T follicular helper cell (primary cell): ENCODE results near the gene KRT80.

ENCODE experiments used
- DNase-seq: peaks from one replicate; pipeline ENCODE4 v3.0.0-alpha.2; 2020; ENCODE audit warnings: low read depth

KRT80 gene

DNA sequence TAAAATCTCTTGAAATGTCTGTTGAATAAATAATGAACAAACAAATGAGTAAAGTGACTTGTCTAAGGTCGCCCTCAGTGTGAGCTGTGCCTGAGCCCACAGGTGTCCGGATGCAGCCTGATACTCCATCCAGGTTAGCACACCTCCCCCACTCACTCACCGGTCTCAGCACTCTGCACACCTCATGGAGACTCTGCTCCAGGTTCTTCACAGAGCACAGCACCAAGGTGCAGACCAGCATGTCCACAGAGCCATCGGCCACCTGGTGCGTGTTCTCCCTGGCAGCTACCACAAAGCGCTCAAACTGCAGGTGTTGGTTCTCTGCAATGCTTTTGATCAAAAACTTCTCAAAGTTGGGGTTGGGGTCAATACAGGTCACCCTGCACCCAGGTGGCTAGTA, 37.1 kb upstream of the KRT80 start:
- no peak for DNase-seq

DNA sequence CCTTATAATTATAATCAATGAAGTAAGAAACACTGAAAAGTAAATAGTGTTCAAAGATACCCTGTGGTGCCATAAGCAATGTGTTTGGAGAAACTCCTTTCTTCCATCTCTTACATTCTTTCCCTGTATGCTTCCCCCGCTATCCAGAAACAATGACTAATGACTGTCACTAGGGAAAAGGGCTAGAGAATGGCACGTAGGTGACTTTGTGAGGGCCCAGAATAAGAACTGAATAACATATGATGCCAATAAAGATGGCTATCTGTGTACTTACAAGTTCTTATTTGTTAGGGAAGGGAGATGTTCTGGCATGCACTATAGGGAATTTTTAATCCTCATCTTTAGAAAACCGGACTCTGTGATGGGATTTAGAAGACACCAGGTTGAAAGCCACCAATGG, 36.6 kb upstream of the KRT80 start:
- DNase-seq: no peak

DNA sequence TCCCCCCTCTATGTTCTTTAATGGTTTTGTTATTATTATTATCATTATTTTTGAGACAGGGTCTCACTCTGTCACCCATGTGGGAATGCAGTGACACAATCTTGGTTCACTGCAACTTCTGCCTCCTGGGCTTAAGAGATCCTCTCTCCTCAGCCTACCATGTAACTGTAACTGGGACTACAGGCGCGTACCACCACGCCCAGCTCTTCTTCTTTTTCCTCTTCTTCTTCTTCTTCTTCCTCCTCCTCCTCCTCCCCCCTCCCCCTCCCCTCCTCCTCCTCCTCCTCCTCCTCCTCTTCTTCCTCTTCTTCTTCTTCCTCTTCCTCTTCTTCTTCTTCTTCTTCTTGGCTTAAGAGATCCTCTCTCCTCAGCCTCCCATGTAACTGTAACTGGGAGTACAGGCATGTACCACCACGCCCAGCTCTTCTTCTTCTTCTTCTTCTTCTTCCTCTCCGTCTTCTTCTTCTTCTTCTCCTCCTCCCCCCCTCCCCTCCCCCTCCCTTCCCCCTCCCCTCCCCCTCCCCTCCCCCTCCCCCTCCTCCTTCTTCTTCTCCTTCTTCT, 35.9 kb upstream of the KRT80 start:
- DNase-seq: no peak

DNA sequence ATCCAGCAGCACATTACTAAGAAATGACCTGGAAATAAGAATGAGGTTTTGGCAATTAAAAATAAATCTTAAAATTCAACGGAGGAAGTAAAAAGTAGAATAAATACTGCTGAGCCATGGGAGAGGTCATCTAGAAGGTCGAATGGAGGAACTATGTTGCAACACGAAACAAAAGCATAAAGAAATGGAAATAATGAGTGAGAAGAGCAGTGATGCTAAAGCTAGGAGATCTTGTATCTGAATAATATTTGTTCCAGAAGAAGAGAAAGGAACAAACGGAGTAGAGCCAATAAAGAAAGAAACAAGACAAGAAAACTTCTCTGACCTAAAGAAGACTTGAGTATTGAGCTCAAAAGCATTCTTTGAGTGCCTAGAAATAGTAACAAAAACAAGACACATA, 34.6 kb upstream of the KRT80 start:
- no peak for DNase-seq

DNA sequence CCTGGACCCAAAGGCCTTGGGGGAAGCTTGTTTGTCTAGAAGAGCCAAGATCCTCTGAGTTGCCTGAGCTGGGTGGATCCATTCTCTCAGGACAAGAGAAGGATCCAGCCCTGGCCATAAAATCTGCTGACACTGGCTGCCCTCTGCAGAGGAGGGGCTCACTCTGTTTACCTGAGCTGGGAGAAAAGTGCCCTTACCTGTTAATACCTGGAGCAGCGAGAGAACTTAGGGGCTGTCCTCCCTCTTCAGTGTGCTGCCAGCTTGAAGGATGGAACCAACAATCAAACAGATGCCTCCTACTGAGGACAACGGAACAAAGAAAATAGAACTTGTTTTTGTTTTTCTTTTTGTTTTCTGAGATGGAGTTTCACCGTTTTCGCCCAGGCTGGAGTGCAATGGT, 33.9 kb upstream of the KRT80 start:
- DNase-seq: no peak

DNA sequence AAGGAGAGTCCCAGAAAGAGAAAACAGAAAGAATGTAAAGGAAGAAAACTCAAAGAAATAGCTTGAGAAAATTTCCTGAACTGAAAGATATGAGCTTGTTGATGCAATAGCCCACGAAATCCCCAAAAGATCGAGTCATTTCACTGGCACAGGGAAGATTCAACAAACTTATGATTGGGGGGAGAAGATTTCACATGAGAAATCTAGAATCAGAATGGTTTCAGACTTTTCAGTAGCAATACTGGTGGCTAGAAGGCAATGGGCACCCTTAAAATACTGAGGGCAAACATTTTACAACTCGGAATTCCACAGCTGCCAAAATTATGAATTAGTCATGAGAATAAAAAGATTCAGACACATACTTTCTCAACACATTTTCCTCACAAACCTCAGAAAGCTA, 32.3 kb upstream of the KRT80 start:
- DNase-seq: no peak

DNA sequence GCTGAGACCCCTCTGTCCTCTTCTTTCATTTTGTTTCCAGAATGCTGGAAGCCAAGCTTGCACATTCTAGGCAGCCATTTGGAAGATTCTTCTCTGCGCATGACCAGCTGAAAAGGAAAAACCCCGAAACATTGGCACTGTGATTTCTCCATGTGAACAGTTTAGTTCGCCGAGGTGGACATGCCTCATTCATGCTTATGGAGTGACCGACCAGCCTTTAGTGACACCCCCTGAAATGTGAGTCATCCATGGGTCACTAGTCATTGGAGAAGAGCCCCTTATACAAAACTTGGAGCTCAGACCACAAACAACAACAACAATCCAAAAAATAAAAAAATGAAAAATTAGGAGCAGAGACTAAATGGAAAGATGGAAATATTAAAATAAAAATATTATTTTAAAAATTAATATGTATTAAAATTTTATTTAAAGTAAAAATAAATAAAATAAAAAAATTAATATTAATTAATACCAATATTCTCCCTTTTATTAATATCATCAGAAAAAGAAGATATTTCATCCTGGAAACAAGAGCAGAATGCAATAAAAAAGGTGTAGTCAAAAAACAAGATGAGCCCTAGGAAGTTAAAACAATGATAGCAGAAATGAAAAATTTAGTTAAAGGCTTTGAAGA, 31.7 kb upstream of the KRT80 start:
- no peak for DNase-seq

DNA sequence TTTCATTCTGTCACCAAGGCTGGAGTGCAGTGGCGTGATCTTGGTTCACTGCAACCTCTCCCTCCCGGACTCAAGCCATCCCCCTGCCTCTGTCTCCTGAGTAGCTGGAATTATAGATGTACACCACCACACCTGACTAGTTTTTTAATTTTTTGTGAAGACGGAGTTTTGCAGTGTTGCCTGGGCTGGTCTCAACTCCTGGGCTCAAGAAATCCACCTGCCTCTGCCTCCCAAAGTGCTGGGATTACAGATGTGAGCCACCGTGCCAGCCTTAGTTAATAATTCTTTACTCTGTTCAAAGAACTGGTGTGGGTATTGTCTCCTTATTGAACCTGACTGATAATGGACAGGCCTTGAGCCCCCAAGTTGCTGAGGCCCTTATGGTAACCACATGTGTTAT, 30.9 kb upstream of the KRT80 start:
- DNase-seq: no peak

DNA sequence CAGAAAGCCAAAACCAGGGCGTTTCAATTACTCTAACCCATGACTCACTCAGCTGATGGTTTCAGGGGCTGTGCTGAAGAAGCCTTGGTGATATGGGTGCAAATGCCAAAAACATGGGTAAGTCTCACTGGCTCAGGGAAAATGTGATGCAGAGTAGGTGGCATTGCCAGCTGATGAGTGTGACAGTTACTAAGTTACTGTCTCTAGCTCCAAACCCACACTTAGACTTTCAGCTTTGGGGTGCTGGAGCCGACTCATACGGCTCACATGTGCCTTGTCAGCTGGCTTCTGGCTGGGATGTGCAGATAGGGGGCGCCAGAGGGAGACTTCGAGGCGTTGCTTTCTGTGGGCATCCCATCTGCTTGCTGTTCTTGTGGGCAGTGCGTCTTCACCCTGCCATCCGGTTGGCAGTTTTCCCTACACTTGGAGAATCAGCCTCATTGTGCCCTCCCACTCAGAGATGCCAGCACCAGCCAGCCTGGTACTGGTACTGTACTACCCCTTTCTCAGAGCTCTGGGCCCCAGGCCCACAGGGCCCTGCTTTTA, 30.2 kb upstream of the KRT80 start:
- DNase-seq: peak; percentile 9

DNA sequence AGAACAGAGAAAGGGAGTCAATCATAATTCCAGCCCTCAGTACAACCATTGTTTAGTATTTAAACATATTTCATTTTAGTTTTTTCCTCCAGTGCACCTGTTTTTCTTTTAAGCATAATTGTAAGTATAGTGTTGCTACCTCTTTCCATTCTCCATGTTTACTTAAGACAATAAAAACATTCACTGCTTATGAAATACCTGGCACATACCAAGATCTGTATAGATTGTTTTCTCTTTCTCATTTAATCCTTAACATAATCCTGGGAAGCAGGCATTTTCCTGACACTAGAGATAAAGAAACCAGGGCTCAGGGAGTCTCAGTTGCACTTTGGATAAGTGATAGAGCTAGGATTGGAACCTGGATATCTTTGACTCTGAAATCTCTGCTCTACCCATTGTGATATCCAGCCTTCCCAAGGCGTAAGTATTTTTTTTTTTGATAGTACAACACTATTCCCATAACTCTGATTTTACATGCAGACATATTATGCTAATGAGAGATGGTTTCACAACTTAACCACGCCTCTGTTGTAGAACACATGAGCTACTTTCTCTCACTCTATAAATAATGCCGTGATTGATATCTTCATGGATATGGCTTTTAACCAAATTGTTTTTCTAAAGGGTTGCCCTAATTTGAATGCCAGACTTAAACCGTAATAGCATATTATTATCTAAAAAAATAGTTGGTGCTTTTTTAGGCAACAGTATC, 29.4 kb upstream of the KRT80 start:
- DNase-seq: no peak

DNA sequence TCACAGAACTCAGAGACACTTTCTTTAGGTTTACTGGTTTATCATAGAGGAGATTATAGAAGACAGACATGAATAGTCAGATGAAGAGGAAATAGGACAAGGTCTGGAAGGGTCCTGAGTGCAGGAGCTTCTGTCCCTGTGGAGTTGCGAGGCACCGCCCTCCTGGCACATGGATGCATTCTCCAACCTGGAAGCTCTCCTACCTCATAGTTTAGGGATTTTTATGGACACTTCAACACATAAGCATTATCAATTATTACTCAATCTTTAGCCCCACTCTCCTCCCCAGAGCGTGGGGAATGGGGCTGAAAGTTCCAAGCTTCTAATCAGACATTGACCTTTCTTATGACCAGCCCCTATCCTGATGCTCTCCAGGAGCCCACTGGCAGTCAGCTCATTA, 28.7 kb upstream of the KRT80 start:
- DNase-seq: no peak

DNA sequence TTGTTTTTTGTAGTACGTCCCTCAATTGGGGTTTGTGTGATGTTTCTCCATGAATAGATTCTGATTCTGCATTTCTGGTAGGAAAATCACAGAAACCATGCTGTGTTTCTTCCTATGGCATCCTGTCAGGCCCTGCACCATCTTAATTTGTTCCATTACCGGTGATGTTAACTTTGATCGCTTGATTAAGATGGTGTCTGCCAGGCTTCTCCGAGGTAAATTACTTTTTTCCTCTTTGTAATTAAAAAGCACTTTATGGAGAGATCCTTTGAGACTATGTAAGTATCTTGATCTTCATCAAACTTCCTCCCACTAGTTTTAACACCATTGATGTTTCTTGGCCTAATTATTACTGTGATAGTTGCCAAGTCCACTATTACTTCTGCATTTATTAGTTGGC, 26.2 kb upstream of the KRT80 start:
- no peak for DNase-seq

DNA sequence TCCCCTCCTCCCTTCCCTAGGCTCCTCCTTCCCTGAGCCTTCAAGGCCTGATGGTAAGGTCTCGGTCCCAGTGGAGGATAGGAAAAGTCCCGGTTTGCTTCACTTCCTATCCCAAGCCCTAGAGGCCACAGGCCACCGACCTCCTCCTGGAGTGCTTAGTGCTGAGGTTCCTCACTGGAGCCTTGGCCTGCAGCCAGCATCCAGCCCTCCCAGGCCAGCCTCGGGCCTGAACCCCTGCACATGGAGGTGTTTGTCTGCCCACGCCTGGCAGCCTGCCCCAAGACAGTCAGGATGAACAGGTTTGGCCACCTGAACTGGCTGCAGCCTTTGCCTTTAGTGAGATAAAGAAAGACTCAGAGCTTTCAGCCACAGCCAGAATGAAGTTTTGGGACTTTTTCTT, 25.4 kb upstream of the KRT80 start:
- no peak for DNase-seq

DNA sequence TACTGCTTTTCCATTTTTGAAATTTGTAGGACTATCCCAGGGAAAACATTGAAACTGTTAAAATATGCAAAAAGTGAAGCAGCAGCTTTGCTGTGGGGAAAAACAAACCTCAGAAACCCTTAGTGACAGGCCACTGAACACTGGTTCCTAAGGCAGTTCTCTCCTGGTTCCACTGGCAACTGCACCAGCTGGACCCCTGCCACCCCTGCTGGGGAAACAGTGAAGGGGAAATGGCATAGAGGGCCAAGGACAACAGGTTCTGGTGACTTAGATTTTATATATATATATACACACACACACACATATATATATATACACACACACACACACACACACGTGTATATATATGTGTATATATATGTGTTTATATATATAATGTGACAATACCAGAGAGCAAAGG, 25.0 kb upstream of the KRT80 start:
- DNase-seq: no peak

DNA sequence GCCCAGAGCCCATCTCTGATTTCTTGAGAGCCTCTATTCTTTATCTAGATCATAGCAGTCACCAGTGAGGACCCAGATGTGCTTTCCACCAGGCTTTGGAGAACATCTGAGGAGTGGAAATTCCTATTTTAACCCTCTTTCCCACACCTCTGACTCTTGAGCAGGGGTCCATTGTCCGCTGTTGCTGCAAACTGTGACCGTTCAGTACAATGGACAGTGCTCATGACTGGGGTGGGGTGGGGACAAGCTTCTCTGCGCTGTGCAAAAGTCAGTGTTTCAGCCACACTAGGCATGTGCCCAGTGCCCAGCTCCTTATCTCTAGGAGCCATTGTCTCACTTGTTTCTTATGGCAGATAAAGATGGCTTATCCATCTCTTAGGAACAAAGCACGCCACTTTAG, 24.3 kb upstream of the KRT80 start:
- no peak for DNase-seq

DNA sequence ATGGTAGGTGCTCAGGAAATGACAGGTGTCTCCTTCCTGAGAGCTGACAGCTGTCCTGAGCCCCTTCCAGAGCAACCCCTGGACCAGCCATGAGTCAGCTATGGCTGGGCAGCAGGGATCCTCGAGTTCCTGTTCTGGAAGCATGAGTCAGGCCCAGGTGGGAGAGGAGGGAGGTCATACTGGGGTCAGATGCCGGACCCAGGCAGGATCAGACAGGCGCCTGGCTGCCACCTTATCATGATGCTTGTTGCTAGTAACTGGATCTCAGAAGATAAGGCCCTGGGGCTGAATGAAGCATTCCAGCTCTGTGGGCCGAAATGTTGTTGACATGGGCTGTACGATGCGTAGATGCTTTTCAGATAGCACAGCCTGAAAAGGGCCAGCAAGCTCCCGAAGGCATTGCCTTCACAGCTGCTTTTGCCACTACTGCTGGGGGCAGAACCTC, 23.8 kb upstream of the KRT80 start:
- no peak for DNase-seq

DNA sequence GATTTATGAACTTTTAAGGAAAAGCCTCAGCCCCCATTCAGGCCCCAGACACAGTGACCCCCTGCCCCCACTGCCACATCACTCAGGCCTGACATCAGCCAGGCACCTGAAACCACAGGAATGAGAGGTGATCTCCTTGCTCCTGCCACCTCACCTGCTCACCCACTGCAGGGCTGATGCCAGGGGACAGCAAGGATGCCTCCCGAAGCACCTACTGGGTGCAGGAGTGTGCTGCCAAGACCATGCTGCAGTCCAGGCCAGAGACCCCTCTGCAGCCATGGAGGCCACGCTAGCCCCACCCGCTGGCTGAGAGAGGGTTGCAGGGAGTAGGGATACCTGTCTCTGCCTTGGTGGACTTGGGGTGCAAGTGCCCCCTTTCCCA, 22.6 kb upstream of the KRT80 start:
- no peak for DNase-seq

DNA sequence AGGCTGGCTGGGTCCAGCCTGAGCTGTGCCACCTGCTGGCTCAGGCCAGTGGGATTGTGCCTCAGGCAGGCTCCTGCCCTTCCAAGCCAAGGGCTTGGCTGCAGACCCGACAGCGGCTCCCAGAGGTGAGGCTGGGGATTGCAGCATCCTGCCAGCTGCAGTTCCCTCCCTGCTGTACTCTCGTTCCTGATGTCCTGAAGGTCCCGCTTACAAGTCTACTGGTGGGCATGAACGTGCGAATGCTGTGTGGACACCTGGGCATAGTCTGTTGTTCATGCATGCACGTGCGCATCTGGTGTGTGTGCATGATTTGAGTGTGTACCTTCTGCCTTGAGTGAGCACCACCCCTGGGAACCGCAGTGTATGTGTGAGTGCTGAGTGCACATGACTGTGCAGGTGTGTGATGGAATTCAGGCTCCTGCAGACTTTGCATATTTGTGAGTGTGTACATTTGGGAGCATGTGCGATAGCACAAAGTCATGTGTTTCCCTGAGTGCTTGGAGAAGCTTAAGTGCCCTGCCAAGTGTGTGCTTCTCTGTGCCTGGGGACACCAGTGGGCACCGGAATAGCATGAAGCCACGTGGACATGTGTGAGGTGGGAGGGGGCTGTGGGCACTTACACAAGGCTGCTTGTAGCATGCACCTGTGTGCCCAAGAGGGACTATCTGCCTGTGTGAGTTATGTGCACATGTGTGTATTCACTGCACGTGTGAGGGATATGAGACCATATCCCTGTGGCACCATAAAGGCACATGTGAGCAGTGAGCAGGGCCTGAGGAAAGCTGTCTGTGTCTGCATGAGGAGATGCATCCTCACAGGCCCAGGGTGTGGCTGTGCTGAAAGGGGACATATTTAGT, 22.0 kb upstream of the KRT80 start:
- DNase-seq: peak; percentile 13

DNA sequence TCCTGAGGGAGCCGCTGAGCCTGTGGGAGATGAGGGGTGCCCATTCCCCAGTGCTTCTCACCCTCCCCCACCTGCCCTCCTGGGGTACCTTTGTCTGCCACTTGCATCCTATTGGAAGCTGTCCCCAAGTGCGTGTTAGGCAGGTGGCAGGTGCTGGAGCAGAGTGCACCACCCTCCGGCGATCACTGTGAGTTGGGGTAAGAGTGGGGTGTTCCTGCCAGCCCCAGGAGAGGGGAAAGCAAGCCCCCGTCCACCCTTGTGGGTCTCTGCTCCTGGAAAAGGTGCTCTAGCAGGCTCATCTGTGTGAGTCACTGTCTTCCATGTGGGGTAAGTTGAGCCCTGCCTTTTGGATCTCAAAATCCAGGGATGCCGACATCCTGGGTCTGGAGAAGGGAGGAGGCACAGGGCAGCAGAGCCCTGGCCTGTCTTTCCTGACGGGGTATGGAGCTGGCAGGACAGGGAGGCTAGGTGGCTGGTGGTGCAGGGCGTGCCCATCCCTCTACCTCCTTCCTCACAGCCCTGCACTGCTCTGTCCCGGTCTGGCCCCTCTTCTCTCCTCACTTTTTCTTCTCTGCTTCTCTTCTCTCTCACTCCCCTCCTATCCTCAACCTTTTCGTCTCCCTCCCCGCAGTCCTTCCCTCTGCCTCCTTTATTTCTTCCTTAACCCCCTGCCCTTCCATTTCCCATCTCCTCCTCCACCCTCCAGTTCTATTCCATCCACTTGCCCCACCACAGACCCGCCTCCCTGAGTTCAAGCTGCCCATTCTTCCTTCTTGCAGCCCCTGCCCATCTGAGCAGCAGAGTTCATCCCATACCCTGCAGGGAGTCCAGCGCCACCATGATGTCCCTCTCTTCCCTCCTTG, 21.1 kb upstream of the KRT80 start:
- DNase-seq: no peak

DNA sequence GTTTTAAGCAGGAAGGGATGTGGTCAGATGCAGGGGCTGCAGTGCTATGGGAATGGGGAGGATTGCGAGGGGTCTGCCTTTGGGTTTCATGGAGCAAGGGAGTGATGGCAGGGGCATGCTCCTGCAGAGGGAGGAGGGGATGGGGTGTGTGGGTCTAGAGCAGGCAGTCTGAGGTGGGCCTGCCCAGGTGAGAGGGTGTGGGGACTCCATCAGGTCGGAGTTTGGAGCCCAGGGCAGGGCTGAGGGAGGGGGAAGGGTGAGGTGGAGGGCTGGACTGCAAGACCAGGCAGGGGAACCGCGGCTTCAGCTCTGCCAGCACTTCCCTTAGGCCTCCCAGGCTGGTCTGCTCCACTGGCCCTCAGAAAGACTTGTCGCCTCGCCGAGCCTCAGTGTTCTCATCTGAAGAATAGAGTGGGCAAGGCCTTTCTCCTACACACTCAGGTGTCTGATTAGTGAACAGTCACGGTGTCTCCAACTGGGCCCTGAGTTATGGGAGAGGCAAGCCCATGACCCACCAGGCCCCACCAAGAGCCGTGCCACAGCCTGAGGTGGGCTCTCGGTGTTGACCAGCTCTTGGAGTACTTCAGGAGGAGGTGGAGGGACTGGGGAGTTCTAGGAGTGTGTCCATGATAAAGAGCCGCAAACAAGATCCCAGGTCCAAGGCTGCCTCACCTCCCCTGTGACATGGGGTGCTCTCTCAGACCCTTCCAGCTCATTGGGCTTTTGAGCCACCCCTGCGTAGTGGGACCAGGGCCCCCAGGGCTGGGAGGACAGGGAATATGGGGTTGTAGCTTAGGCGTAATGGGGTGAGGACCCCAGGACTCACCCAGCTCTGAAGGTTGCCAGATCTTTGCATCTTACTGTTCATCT, 20.1 kb upstream of the KRT80 start:
- no peak for DNase-seq
